ENCODE data around the gene TRIM75.
"Not testable (repeated sequence)": the region's sequence is repeated elsewhere in the genome, so short reads cannot be mapped to it uniquely, and the experiment has no call there.

GRCh38 chr4:165073346-165073745 lies 19.7 kb downstream of the TRIM75 start:
- TF ChIP-seq CTCF, EP300, POLR2A (IDR thresholded peaks at IDR 0.05): not testable (repeated sequence)

Measured in ovary (tissue), 3 donors.